Activated naive CD4-positive, alpha-beta T cell treated with anti-CD3 and anti-CD28 coated beads, Interleukin-2, amount 50 U/mL, for 72 hours (primary cell): Measurements from ENCODE around the gene EARS2. TPM values are rescaled to one million over a fixed set of nuclear protein-coding genes. Genes with fewer than 3 reads are reported as not detected.
"Not testable (repeated sequence)": the region's sequence is repeated elsewhere in the genome, so short reads cannot be mapped to it uniquely, and the experiment has no call there.

Source experiments
- ATAC-seq, 2 donors: fragments of 150-1000 bp; cut with Tn5 transposase; 2 replicates each; pipeline ENCODE4 v1.10.0; 2021; ENCODE audit warnings: mild to moderate bottlenecking in 2 of 2, moderate library complexity in 2 of 2
- DNase-seq, 2 donors: peaks; one replicate each; pipeline ENCODE4 v3.0.0; 2021 to 2022; ENCODE audit warnings: low spot score in 2 of 2
- H3K27ac Mint-ChIP-seq, 2 donors: one replicate each; pipeline ENCODE4 v1.8.0; 2022; ENCODE audit warnings: mild to moderate bottlenecking in 2 of 2, mixed read lengths in 2 of 2
- H3K36me3 Mint-ChIP-seq, 2 donors: one replicate each; pipeline ENCODE4 v1.8.0; 2022; ENCODE audit warnings: mixed read lengths in 2 of 2
- H3K9me3 Mint-ChIP-seq, 2 donors: one replicate each; pipeline ENCODE4 v1.8.0; 2022; ENCODE audit warnings: mixed read lengths in 2 of 2
- total RNA-seq, 2 donors: library from RNA; stranded (reverse); gene quantifications; one replicate each; pipeline ENCODE4 v1.2.3, GENCODE V29; 2022

The EARS2 gene
- total RNA-seq, 2 donors from 2014 or later, result 22.9 to 30.6 TPM

DNA sequence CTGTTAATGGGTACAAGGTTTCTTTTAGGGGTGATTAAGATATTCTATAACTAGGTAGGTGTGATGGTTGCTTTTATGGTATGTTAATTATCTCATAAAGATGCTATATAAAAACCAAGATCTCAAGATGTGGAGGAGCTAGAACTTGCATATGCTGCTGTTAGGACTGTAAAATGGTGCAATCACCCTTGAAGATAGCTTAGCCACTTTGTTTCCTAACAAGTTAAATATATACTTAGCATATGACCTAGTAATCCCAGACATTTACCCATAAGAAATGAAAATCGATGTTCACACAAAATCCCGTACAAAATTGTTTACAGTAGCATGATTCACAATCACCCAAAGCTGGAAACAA lies 71.9 kb downstream of the EARS2 start:
- no peaks in the 10 kb centered on the region for H3K9me3 Mint-ChIP-seq
- peak overlapping the region in 1 of 2 donors; percentile 81 for H3K27ac Mint-ChIP-seq
- no peak for DNase-seq
- H3K36me3 Mint-ChIP-seq, result peaks cover 0 to 7% of the 10 kb centered on the region in 2 donors
- ATAC-seq, result no peak

DNA sequence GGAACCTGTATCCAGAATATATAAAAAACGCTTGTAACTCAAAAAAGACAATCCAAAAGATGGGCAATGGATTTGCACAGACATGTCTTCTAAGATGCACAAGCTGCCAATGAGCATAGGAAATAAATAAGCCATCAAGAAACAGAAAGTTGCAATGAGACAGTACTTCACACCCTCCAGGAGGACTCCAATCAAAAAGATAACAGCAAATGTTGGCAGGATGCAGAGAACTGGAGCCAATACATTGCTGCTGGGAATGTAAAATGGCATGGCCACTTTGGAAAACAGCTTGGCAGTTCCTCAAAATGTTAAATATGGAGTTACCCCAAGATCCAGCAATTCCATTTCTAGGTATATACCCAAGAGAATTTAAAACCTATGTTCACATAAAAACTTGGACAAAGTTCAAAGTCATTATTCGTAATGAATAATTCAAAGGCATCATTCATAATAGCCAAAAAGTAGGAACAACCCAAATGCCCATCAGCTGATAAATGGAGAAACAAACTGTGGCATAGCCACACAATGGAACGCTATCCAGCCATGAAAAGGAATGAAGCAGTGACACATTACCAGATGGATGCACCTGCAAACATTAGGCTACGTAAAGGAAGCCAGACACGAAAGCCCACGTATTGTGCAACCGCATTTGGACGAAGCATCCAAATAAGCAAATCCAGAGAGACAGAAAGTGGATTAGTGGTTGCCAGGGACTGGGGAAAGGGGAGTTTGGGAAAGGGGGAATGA lies 72.5 kb downstream of the EARS2 start:
- ATAC-seq (no peak), DNase-seq (no peak)
- Mint-ChIP-seq H3K9me3 (no peaks in the 10 kb centered on the region), H3K27ac (peak overlapping the region in 1 of 2 donors; percentile 84), H3K36me3 (peaks cover 0 to 7% of the 10 kb centered on the region in 2 donors)

DNA sequence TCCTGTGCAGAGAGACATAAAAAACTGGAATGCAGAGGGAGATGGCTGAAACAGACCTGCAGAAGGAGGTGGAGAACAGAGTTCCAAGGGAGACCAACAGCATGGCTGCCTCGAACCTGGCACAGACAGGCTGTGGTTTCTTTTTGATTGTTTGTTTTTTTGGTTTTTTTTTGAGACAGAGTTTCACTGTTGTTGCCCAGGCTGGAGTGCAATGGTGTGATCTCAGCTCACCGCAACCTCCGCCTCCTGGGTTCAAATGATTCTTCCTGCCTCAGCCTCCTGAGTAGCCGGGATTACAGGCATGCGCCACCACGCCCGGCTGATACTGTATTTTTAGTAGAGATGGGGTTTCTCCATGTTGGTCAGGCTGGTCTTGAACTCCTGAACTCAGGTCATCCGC lies 73.7 kb downstream of the EARS2 start:
- H3K27ac Mint-ChIP-seq, result peak overlapping the region; percentile 24 to 26
- ATAC-seq, DNase-seq, H3K9me3 Mint-ChIP-seq, H3K36me3 Mint-ChIP-seq: not testable (repeated sequence)

DNA sequence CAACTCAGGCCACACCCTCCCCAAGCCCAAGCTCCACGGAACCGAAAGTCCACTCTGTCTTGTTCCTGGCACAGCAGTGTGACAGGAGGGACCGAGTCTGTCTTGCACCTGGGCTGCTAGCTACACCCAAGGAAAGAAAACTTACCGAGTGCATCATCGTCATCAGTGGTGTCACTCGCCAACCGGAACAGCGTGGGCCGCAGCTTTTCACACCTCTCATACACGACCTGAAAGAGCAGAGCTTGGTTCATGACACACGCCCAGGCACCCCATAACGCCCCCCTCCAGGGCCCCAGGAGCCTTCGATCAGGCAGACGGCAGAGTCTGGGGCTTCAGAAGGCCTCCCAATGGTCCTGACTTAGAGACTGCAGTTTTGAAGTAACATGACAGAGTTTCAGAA lies 74.4 kb downstream of the EARS2 start:
- ATAC-seq (peak in 1 of 2 donors; percentile 52), DNase-seq (no peak)
- peak overlapping the region; percentile 24 to 26 for H3K27ac Mint-ChIP-seq
- peaks cover 0 to 7% of the 10 kb centered on the region in 2 donors for H3K36me3 Mint-ChIP-seq
- H3K9me3 Mint-ChIP-seq, result no peaks in the 10 kb centered on the region

DNA sequence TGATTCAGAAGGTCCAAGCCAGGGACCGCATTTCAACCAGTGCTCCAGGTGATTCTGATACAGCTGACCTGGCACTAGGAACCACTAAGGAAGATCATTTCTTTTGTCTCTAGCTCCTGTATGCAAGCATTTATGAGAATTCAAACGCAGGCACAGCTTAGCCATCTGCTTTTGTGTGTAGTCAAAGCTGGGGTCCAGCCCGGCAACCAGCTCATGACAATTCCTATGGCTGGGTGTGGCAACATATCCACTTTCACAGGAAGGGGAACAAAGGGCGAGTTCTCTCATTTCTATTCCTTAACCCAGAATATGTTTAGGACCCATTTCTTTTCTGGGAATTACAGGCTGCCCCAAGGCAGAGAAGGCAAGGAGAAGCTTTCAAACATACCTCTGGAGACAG lies 76.9 kb downstream of the EARS2 start:
- ATAC-seq, result no peak
- H3K36me3 Mint-ChIP-seq, result no peaks in the 10 kb centered on the region
- no peaks in the 10 kb centered on the region for H3K9me3 Mint-ChIP-seq
- H3K27ac Mint-ChIP-seq, result peak overlapping the region; percentile 53 to 87
- DNase-seq, result no peak

DNA sequence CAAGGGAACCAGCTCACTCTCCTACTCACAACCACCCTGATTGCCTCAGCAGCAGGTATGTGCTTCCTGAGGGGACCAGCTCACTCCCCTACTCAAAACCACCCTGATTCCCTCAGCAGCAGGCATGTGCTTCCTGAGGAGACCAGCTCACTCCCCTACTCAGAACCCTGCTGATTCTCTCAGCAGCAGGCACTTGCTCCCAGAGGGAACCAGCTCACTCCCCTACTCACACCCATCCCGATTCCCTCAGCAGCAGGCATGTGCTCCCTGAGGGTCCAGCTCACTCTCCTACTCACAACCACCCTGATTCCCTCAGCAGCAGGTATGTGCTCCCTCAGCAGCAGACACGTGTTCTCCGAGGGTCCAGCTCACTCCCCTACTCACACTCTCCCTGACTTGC lies 78.0 kb downstream of the EARS2 start:
- no peak for DNase-seq
- no peak for ATAC-seq
- H3K9me3 Mint-ChIP-seq, result no peaks in the 10 kb centered on the region
- H3K27ac Mint-ChIP-seq, result peak overlapping the region; percentile 53 to 87
- no peaks in the 10 kb centered on the region for H3K36me3 Mint-ChIP-seq

DNA sequence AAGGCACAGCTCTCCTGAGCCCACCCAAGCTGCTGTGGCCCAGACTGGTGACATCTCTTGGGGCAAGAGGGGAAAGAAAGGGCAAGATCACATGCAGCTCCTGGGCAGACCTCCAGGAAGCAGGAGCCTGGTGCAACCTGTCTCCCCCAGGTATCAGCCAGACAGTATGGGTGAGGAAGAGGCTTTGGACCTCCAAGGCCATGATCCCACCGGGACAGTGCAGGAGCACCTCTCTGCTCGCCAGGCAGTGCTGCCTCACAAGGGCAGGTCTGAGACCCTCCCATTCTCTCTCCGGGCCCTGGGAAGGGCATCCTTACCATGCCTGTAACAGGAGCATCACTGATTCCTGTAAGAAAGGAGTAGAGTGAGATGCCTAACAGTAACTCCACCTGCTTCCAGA lies 78.6 kb downstream of the EARS2 start:
- Mint-ChIP-seq H3K36me3 (no peaks in the 10 kb centered on the region), H3K27ac (peak overlapping the region in 1 of 2 donors; percentile 53), H3K9me3 (no peaks in the 10 kb centered on the region)
- no peak for DNase-seq
- ATAC-seq, result no peak

DNA sequence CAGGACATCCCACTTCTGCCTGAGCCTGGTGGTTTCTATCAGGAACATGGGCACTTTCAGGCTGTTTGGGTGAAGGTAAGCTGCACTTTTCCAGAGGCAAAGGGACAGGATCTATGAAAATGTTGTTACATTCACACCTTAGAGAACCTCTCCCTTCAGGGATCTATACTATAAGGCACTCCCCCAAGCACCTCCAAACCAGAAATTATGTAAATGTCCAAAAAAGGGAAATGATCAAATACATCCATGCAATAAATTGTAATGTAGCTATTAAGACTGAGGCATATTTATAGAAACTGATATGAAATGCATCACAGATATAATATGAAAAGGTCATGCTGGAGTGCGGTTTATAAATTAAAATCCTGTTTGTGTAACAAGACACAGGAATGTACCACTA lies 80.9 kb downstream of the EARS2 start:
- Mint-ChIP-seq H3K9me3 (no peaks in the 10 kb centered on the region), H3K27ac (no peak overlapping the region), H3K36me3 (no peaks in the 10 kb centered on the region)
- no peak for ATAC-seq
- DNase-seq, result no peak

Other genes with a start within 250 kb of the EARS2 start
- 10 to 100 TPM; 24.4 to 30.1 TPM for gene COG7, start 104.2 kb downstream of the EARS2 start, total RNA-seq
- gene GGA2, start 46.9 kb downstream of the EARS2 start, total RNA-seq, result 100 to 1,000 TPM in 1 of 2 donors, 10 to 100 TPM in 1; 83.4 to 120 TPM
- gene UBFD1, start 377 bp upstream of the EARS2 start, total RNA-seq, result 10 to 100 TPM; 44.0 to 61.5 TPM
- gene NDUFAB1, start 39.0 kb upstream of the EARS2 start, total RNA-seq, result 100 to 1,000 TPM; 123 to 150 TPM
- gene PALB2, start 84.0 kb upstream of the EARS2 start, total RNA-seq, result 10 to 100 TPM; 21.6 to 22.9 TPM
- 10 to 100 TPM; 71.2 to 88.0 TPM for gene DCTN5, start 84.1 kb upstream of the EARS2 start, total RNA-seq
- 10 to 100 TPM; 80.0 to 93.4 TPM for gene PLK1, start 121.5 kb upstream of the EARS2 start, total RNA-seq
- not detected for gene ERN2, start 155.9 kb upstream of the EARS2 start, total RNA-seq
- gene CHP2, start 197.7 kb upstream of the EARS2 start, total RNA-seq, result not detected